Parathyroid adenoma (tissue), 2 donors: ENCODE results near the gene POLR3H.

Experiments
- H2AFZ ChIP-seq: fragments of 300-600 bp; sonication (generic); one replicate; pipeline ENCODE4 v1.7.0; 2017; ENCODE audit warnings: antibody characterized with exemption, mild to moderate bottlenecking
- H3K27ac ChIP-seq: fragments of 300-600 bp; sonication (generic); one replicate; pipeline ENCODE4 v1.7.0; 2017
- H3K27me3 ChIP-seq: fragments of 300-600 bp; sonication (generic); one replicate; pipeline ENCODE4 v1.7.0; 2017; ENCODE audit warnings: low read length; ENCODE audit not compliant: control insufficient read depth, insufficient read depth
- H3K36me3 ChIP-seq: fragments of 300-600 bp; sonication (generic); one replicate; pipeline ENCODE4 v1.7.0; 2017; ENCODE audit warnings: low read length; ENCODE audit not compliant: control insufficient read depth, insufficient read depth
- H3K4me1 ChIP-seq: fragments of 300-600 bp; sonication (generic); one replicate; pipeline ENCODE4 v1.7.0; 2017; ENCODE audit warnings: control low read depth
- H3K4me2 ChIP-seq: fragments of 300-600 bp; sonication (generic); one replicate; pipeline ENCODE4 v1.7.0; 2017; ENCODE audit warnings: low read length
- H3K4me3 ChIP-seq: fragments of 300-600 bp; sonication (generic); one replicate; pipeline ENCODE4 v1.7.0; 2017; ENCODE audit warnings: low read depth, low read length
- H3K79me2 ChIP-seq: fragments of 300-600 bp; sonication (generic); one replicate; pipeline ENCODE4 v1.7.0; 2017; ENCODE audit warnings: control low read depth
- H3K9ac ChIP-seq: fragments of 300-600 bp; sonication (generic); one replicate; pipeline ENCODE4 v1.7.0; 2017; ENCODE audit warnings: mild to moderate bottlenecking
- H3K9me3 ChIP-seq: fragments of 300-600 bp; sonication (generic); one replicate; pipeline ENCODE4 v1.7.0; 2017; ENCODE audit warnings: low read length; ENCODE audit not compliant: control insufficient read depth
- TF ChIP-seq, protein P1 (sequence below): fragments of 300-600 bp; sonication (generic); IDR thresholded peaks from one replicate; pipeline ENCODE4 v1.7.0; 2017; ENCODE audit warnings: antibody characterized with exemption, mild to moderate bottlenecking
- donor health status: primary hyperparathyroidism.

Gene POLR3H

DNA sequence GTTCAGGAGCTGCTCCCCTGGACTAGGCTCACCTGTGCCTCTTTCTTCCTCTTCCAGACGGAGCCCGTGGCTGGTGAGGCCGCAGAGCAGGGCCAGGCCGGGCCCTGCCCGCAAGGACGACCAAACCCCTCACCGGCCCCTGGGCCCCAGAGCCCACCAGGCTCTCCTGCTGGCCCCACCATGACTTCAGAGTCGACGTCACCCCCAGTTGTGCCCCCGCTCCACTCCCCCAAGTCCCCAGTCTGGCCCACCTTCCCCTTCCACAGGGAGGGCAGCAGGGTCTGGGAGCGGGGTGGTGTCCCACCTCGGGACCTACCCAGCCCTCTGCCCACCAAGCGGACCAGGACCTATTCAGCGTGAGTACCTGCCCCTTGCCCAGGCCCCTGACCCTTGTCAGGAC, 27.5 kb upstream of the POLR3H start:
- H3K9ac ChIP-seq, result no peak overlapping the region
- H3K27ac ChIP-seq, result no peak overlapping the region
- no peaks in the 10 kb centered on the region for H3K27me3 ChIP-seq
- no peaks in the 10 kb centered on the region for H3K9me3 ChIP-seq
- no peaks in the 10 kb centered on the region for H3K4me1 ChIP-seq
- H3K79me2 ChIP-seq, result no peaks in the 10 kb centered on the region
- no peak overlapping the region for H2AFZ ChIP-seq
- H3K4me3 ChIP-seq, result no peak overlapping the region
- TF ChIP-seq, protein P1, sequence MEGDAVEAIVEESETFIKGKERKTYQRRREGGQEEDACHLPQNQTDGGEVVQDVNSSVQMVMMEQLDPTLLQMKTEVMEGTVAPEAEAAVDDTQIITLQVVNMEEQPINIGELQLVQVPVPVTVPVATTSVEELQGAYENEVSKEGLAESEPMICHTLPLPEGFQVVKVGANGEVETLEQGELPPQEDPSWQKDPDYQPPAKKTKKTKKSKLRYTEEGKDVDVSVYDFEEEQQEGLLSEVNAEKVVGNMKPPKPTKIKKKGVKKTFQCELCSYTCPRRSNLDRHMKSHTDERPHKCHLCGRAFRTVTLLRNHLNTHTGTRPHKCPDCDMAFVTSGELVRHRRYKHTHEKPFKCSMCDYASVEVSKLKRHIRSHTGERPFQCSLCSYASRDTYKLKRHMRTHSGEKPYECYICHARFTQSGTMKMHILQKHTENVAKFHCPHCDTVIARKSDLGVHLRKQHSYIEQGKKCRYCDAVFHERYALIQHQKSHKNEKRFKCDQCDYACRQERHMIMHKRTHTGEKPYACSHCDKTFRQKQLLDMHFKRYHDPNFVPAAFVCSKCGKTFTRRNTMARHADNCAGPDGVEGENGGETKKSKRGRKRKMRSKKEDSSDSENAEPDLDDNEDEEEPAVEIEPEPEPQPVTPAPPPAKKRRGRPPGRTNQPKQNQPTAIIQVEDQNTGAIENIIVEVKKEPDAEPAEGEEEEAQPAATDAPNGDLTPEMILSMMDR, result no peak
- H3K36me3 ChIP-seq, result no peaks in the 10 kb centered on the region
- no peak overlapping the region for H3K4me2 ChIP-seq

DNA sequence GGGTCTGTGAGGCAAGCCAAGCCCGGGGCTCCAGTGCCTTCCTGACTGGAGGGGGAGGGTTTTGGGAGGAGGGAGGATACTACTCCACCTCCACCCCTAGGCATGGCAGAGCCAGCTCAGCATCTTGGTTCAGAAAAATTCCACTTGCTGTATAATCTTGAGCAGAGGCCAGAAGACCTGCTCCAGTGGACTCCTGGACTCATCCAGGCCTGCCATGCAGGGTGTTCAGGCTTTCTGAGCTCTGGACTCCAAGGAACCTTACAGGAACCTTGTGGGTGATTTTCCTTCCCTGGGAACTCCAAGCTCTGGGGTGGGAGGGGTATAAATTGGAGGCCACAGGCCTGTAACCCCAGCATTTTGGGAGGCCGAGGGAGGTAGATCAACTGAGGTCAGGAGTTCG, 26.0 kb upstream of the POLR3H start:
- Histone ChIP-seq H2AFZ (no peak overlapping the region), H3K27ac (no peak overlapping the region), H3K79me2 (no peaks in the 10 kb centered on the region), H3K27me3 (no peaks in the 10 kb centered on the region), H3K9ac (no peak overlapping the region), H3K36me3 (no peaks in the 10 kb centered on the region), H3K9me3 (no peaks in the 10 kb centered on the region), H3K4me1 (no peaks in the 10 kb centered on the region), H3K4me3 (no peak overlapping the region), H3K4me2 (no peak overlapping the region)
- TF ChIP-seq, protein P1, result no peak

DNA sequence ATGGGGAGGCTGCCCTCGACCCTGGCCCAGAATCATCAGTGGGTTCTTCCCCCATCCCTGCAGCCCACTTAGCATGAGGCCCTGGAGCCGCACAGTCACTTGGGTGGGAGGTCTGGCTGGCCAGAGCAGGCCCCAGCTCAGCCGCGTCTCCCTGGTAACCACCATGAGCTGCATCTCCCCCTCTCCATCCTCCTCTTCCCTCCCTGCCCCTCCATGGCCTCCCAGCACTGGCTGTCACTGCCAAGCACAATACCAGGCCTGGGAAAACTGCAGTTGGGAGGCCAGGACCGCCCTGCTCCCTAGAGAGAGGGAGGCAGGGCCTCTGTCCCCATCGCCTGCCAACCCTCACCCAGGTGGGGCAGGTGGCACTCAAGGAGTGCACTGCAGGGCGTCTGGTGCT, 24.5 kb upstream of the POLR3H start:
- H3K36me3 ChIP-seq, result no peaks in the 10 kb centered on the region
- H2AFZ ChIP-seq, result no peak overlapping the region
- H3K27ac ChIP-seq, result no peak overlapping the region
- H3K9ac ChIP-seq, result no peak overlapping the region
- no peaks in the 10 kb centered on the region for H3K27me3 ChIP-seq
- no peak overlapping the region for H3K4me3 ChIP-seq
- no peaks in the 10 kb centered on the region for H3K9me3 ChIP-seq
- TF ChIP-seq, protein P1, result no peak
- H3K79me2 ChIP-seq, result no peaks in the 10 kb centered on the region
- no peaks in the 10 kb centered on the region for H3K4me1 ChIP-seq
- H3K4me2 ChIP-seq, result no peak overlapping the region

DNA sequence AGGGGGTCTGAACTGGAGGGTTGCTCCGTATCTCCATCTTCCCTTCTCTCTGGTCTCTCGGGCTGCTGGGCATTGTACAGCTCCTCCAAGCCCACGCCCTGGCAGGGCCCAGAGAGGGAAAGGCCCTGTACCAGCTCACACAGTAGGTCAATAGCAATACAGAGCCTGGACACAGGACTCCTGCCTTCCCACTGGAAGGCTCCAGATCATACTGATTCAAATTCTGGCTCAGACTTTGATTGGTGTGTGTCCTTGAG, 23.2 kb upstream of the POLR3H start:
- TF ChIP-seq, protein P1, result no peak
- Histone ChIP-seq H3K4me2 (no peak overlapping the region), H2AFZ (no peak overlapping the region), H3K4me3 (no peak overlapping the region), H3K27ac (no peak overlapping the region), H3K9ac (no peak overlapping the region), H3K9me3 (no peaks in the 10 kb centered on the region), H3K36me3 (no peaks in the 10 kb centered on the region), H3K4me1 (no peaks in the 10 kb centered on the region), H3K27me3 (no peaks in the 10 kb centered on the region), H3K79me2 (no peaks in the 10 kb centered on the region)

DNA sequence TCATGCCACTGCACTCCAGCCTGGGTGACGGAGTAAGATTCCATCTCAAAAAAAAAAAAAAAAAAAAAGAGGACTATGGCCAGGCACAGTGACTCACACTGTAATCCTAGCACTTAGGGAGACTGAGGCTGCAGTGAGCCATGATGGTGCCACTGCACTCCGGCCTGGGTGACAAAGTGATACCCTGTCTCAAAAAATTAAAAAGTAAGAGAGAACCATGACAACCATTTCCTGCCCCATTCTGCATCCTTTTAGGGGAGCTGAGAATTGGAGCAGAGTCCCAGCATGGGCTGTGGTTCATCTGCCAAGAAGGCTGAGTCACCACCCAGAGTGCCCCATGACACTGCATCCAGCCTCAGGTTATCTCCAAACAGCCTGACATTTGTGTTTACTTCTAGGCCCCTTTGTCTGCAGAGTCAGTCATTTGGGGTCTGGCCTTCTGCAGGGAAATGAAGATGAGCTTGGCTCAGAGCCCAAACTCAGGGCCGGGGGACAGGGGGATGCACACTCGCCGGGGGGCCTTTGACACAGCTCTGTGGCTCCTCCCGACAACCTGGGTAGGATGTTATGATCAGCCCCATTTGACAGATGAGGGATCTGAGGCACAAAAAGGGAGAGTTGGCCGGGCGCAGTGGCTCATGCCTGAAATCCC, 21.3 kb upstream of the POLR3H start:
- H3K4me3 ChIP-seq, result no peak overlapping the region
- H3K9ac ChIP-seq, result no peak overlapping the region
- TF ChIP-seq, protein P1, result no peak
- H3K4me1 ChIP-seq, result no peaks in the 10 kb centered on the region
- H3K79me2 ChIP-seq, result no peaks in the 10 kb centered on the region
- H3K36me3 ChIP-seq, result no peaks in the 10 kb centered on the region
- no peak overlapping the region for H3K27ac ChIP-seq
- no peaks in the 10 kb centered on the region for H3K9me3 ChIP-seq
- no peak overlapping the region for H3K4me2 ChIP-seq
- H3K27me3 ChIP-seq, result no peaks in the 10 kb centered on the region
- H2AFZ ChIP-seq, result no peak overlapping the region
